Activated CD4-positive, CD25-positive, alpha-beta regulatory T cell treated with anti-CD3 and anti-CD28 coated beads, Interleukin-2, amount 50 U/mL, for 16 hours (primary cell): ENCODE data around the gene ANKRD31.
"Not testable (repeated sequence)": the region's sequence is repeated elsewhere in the genome, so short reads cannot be mapped to it uniquely, and the experiment has no call there.

Experiments
- DNase-seq: peaks from one replicate; pipeline ENCODE4 v3.0.0-alpha.2; 2020; ENCODE audit warnings: low read depth, low spot score

Gene ANKRD31

DNA sequence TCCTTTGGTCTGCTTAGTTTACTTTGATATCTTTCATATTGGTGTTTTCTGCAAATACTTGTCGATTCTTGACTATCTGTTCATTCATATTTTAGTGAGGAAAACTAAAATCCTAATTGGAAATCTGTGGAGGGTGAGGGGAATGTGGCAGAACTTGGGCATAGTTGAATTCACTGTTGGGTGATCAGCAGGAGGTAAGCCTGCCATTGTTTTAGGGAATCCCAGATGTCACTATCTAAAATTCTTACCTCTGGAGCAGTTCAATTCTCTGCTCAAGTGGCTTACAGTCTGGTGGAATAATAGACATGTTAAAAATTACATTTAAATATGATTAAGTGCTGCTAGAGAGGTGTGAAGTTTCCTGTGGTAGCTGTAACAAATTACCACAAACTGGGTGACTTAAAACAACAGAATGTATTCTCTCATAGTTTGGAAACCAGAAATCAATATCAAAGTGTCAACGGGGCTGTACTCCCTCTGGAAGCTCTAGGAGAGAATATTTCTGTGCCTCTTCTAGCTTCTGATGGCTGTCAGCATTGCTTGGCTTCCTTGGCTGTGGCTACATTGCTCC, 94.0 kb downstream of the ANKRD31 start:
- DNase-seq = no peak

DNA sequence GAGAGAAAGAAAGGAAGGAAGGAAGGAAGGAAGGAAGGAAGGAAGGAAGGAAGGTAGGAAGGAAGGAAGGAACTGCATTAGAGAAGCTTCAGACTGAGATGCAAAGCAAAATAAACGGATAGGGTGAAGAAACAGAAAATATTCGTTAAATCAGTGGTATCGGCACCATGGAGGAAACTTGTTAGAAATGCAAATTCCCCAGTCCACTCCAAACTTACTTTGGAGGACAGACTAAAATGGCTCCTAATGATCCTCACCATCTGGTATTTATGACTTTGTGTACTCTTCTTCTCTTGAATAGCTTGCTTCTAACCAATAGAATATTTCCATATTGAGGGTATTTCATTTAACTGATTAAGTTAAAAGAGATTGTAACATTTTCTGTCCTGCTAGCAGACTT, 96.4 kb downstream of the ANKRD31 start:
- DNase-seq = no peak

DNA sequence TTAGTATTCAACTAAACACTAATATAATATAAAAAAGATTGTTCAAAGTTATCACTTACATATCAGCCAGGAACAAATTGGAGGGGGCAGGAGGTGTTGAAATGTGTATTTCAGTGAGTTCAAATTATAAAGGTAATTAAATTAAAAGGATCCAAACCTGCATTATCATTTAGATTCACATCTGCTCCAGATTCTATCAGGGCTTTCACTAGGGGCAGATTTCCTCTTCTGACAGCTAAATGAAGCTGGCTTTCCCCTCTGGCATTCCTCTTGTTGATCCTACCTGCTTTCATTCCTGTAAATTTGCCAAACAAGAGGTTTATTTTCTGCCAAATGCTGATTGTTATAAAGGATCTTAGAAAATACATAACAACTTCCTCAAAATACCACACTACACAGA, 98.0 kb downstream of the ANKRD31 start:
- no peak for DNase-seq

DNA sequence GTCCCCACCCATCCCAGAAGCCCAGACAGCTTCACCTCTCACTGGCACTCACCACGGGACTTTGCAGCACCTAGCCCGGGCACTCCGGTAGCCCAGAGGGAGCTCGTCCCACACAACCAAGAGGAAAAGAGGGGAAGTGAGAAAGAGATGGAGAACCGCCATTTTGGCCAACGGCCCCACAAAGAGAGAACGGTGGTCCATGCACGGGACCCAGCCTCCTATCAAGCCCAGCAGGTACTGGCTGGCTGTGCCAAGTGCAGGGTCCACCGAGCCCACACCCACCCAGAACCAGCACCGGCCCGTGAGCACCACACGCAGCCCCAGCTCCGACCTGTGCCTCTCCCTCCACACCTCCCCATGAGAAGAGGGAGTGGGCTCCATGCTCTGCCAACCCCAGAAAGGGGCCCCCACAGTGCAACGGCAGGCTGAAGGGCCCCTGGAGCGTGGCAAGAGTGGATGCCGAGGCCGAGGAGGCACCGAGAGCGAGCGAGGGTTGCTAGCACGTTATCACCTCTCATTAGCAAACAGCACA, 105.8 kb downstream of the ANKRD31 start:
- DNase-seq = no peak

DNA sequence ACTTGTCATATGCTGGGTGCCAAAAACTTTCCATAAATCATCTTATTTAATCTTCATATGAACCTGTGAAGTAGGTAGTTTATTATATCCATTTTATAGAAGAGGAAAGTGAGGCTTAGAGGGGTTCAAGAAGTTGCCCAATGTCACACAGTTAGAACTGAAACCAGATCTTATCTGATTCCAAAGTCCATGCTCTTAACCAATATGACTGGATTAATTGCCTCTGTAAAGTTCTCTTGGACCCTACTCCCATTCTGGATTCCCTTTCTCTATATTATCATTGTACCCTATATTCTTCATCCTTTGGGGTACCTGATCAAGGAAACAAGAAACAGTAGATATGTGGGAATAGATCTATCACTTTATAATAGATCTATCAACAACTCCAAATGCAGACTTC, 119.8 kb downstream of the ANKRD31 start:
- no peak for DNase-seq

DNA sequence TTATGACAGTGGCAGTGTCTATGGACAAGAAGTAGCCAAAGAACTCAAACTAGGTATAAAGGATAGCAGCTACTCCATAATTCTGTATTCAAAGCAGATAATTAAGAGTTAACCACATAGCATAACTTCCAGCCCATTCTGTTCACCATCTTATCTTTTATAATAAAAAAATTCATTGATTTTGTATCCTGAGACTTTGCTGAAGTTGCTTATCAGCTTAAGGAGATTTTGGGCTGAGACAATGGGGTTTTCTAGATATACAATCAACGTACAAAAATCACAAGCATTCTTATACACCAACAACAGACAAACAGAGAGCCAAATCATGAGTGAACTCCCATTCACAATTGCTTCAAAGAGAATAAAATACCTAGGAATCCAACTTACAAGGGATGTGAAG, 122.4 kb downstream of the ANKRD31 start:
- DNase-seq = not testable (repeated sequence)

DNA sequence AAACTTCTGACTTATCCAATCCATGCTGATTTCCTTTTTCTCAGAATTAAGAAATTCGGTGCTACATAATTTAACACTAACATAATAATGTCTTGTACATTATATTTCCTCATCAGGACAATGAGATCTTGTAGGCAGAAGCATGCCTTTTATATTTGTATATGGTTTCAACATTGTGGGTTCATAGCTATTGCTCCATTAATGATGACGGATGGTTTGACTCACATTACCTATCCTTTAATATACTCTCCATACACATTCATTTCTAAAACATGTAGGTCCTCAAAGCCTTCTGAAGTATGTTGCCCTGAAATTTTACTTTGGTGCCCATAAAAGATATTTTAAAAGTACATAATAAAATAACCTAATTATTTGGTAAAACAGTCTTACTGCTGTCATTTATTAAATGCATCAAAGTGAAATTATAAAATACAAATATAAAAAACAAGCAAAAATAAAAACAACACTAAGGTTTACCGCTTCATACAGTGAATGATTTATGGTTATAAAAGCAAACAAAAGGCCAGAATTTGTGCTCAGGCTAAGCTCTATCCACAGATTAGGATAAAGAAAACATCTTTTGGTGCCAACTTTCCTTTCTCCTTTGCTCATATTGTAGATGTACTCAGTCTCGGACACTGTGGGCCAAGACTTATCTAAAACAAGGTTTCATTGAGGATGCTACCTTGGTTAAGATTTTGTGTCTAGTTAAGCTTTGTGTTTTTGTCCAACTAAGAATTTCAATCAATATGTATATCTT, 123.1 kb downstream of the ANKRD31 start:
- no peak for DNase-seq

DNA sequence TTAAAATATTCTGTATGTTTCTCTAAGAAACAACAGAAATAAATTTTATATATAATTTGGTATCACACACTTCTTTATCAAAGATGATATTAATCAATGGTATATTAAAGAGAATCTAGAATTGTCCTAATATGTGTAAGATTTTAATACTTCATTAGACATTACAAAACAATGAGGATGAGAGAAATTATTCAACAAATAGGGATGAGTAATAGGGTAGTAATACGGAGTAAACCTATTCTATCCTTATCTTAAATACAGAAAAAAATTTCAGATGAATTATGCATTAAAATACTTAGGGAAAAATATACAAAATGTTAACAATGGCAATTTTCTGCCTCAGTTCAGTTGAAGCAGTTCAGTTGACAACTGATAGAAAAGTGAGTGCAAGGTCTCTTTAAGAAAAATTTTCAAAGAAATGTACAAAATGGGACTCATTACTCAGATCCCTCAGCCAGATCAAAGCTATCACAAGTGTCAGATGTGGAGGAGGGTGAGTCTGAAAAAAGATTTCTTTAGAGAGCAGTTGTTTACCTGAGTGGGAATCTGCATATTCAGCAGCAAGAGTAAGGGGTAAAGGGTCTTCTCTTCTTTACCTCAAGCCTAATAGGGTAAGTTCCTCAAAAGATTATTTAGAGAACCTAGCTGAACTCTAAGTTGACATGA, 127.6 kb downstream of the ANKRD31 start:
- DNase-seq = no peak

DNA sequence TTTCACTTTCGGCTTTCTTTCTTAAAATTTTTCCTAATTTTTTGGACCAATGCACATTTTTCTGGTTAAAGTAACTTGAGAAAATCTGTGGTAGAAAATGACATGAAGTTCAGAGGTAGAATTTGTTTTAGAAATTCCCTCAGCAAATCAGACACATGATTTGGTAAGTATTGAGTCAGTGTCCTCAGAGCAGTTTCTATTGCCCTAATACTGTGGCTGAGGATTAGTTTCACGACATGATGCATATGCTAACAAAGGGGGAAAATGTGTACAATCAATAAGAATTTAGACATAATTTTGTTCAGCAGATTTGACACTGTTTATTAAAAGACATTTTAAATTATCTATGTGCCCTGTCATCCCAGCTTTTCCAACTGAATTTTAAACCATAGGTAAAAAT, 128.2 kb downstream of the ANKRD31 start:
- DNase-seq = no peak

DNA sequence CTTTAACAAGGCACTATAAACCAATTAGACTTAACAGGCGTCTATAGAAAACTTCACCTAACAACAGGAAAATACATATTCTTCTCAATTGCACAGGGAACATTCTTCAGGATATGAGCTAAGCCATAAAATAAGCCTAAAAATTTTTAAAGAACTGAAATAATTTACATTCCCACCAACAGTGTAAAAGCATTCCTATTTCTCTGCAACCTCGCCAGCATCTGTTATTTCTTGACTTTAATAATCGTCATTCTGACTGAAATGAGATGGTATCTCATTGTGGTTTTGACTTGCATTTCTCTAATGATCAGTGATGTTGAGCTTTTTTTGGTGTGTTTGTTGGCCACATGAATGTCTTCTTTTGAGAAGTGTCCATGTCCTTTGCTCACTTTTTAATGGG, 140.7 kb downstream of the ANKRD31 start:
- DNase-seq = not testable (repeated sequence)

DNA sequence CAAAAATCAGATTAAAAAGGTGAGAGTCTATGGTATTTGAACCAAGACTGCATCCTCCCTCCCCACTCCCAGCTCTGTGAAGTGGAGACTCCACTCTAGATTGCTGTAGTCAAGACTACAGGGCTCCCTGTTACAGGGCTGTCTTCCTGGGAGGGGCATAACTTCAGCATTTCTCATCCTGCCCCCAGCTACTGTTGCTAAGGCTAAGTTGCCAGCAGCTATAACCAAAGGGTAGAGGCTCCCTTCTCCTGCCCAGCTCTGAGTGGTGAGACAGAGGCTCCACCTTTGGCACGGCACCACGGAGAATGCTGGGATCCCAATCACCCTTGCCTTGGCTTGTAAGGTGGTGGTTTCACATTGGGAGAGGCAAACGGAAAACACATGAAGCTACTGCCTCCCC, 145.1 kb downstream of the ANKRD31 start:
- no peak for DNase-seq

DNA sequence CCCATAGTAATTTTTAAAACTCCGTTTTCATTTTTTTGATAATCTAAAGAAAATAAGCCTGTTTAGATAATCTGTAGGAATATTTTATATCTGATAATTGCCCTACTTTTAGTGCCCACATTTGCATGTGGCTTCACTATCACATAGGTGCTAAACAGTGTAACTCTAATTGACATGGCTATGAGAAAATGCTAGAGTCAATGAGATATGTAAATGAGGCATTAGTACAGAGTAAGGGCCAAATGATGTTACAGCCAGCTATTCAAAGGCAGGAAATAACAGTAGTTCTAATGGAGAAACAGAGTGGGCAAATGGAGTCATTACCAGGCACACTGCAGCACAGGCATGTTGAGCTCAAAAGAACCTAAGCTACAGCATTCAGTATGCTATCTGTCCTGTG, 147.0 kb downstream of the ANKRD31 start:
- no peak for DNase-seq

DNA sequence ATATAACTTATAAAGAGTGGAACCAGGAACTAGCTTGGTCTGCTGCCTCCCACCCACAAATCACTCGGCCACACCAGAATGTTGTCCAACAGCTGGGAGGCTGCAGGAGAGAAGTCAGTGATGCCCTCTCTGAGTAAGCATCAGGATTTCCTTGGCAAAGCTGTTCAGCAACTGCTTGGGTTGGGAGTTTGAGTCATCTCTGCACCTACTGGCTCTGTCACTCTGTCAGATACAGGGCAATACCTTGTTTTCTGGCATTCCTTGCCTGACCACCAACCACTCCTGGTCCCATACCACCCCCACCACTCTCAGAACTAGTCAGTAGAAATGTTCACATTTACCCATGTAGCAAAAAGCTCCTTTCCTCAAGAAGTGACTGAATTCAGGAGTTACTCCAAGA, 147.5 kb downstream of the ANKRD31 start:
- no peak for DNase-seq

DNA sequence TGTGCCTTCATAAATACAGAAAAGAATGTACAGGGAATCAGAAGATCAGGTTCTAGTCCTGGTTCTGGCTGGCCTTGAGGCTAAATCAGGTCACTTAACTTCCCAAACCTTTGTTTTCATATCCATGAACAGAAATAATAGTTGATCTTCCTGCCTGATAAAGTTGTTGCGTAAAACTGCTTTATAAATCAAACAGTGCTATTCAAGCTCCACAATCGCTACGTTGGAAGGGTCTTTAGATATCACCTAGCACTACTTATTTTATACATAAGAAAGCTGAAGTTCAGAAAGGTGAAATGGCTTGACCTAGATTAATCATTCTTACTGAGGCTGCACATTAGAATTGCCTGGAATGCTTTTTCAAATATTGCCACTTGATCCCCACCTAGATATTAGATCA, 148.0 kb downstream of the ANKRD31 start:
- no peak for DNase-seq

DNA sequence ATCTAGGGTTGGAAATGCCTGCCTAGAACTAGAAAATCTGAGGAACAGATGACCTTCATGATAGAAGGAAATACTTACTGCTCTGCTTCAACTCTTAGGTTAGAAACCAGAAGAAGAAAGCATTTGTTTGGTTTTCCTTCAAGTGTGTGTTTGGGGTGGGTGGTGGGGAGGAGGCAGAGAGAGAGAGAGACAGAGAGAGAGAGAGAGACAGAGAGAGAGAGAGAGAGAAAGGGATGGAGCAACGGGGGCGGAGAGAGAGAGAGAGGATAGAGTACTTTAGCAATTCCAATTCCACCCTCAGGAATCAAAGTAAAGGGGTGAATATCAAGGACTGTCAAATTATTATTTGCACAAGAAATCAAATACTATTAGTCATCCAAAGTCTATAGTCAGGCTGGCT, 155.2 kb downstream of the ANKRD31 start:
- no peak for DNase-seq

DNA sequence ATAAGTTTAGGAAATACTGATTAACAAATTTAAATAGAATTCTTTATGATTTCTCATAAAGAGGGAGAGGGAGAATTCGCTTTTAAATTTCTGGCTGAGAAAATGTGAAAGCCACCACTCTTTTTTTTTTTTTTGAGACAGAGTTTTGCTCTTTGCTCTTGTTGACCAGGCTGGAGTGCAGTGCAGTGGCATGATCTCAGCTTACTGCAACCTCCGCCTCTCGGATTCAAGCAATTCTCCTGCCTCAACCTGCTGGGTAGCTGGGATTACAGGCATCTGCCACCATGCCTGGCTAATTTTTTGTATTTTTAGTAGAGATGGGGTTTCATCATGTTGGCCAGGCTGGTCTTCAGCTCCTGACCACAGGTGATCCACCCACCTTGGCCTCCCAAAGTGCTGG, 157.3 kb downstream of the ANKRD31 start:
- DNase-seq = not testable (repeated sequence)

DNA sequence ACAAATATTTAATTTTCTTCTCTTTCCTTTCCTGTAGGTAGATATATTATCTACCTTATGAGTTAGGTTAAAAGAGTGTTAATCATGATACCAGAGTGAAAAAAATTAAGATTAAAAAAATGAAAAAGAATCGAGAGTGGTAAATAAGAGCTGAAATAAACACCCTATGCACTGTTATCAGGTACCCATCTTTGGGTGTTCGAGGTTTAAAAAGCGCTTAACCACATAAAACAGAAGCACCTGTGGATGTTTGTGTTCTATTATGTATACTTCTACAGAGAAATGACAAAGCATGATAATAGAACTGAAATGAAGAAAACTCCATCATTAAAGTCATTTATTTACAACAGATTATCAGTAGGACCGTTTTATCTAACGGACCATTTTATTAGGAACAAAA, 158.7 kb downstream of the ANKRD31 start:
- no peak for DNase-seq

DNA sequence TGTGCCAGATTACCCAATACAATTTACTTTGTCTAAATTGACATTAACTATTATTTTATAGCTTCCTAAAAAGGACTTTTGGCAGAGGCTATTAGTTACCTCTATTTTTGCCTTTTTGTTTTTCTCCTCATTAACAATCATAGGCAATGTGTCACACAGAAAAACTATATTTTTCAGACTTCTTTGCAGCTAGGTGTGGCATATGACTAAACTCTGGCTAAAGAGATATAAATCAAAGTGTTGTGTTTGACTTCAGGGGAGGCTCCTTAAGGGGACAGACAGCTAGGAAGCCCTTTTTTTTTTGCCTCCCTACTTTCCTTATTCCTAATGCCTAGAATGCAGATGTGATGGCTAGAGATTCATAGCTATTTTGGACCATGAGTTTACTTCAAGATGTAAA, 164.6 kb downstream of the ANKRD31 start:
- DNase-seq = no peak

DNA sequence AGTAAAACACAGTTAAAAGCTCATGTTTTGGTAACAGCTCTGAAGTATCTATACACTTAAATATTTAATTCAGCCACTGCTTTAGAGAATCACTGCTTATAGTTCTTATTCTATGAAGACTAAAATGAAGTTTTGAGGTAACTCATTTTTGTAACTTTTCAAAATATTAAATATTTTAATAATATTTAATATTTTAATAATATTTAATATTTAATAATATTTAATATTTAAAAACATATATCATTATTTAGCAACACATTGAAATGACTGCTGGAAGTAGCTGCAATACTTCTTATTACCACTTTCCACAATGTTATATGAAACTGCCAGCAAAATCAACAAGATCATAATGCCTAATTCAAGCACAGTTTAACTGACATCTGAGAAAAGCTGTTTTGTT, 165.6 kb downstream of the ANKRD31 start:
- no peak for DNase-seq

DNA sequence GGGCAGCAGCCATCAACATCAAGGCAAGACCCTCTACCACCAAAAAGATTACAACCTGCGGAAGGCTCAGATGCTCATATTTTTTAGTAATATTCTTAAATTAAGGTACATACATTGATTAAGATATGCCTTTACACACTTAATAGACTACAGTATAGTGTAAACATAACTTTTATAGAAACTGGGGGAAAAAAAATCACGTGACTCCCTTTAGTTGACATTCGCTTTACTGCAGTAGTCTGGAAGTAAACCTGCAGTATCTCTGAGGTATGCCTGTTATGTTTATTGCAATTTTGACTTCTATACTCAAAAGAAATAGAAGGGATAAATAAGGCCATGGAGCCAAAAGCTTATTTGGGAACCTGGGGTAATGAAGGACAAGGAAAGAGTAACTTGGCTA, 169.2 kb downstream of the ANKRD31 start:
- no peak for DNase-seq

DNA sequence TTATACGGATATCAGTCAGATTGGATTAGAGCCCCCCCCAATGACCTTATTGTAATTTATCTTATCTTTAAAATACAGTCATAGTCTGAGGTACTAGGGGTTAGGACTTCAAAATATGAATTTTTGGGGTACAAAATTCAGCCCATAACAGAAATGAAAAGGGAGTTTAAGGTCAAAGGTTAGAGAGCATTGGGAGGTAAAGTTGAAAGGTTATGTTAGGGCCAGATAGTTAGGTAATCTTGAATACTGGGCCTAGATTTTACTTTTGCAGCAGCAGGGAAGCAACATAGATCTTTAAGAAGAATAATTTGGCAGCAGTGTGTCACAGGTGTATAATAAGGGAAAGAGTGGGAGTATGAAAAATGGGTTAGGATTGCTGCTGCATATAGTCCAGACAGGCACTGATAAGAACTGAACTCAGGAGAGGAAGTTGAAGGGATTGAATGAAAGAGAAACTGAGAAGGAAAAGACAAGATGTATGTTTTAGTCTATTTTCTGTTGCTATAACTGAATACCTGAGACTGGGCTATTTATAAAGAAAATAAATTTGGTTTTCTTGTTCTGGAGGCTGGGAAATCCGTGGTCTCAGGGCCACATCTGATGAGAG, 173.7 kb downstream of the ANKRD31 start:
- DNase-seq = no peak

DNA sequence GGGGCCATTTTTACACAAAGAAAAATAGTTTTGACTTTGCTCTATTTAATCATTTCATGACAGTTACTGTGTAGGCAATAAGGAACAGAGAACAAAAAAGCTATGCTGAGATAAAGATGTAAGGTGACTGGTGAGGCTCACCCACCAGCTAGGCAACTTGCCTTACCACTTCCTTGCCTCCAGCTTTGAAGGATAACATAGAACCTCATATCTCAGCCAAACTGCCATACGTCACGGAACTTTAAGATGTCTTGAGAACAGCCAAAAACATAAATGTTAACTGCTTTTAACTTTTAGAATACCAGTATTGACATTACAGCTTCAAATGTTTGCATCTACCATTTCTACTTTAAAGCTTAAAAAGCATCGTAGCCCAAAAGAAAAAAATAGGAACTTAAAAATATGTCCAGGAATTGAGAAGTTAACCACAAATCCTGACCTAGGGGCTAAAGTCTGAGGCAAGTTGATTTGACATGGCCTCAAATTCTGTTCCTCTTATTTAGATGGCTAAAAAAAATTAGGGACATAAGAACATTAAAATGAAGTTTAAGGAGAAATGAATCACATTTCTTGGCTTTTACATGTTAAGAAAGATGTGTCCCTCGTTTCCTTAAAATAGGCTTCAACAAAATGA, 176.6 kb downstream of the ANKRD31 start:
- DNase-seq = no peak
